Urinary bladder (tissue), 4 donors: ENCODE data around the gene PSMA2. TPM values are rescaled to one million over a fixed set of nuclear protein-coding genes. Genes with fewer than 3 reads are reported as not detected.

Experiments used
- DNase-seq: peaks from one replicate; pipeline ENCODE4 v3.0.0-alpha.2; 2015; ENCODE audit errors: extremely low spot score
- H3K27ac ChIP-seq: one replicate; pipeline ENCODE4 v1.5.1; 2013; ENCODE audit warnings: low read depth, mild to moderate bottlenecking, moderate library complexity
- H3K36me3 ChIP-seq: one replicate; pipeline ENCODE4 v1.6.1; 2013; ENCODE audit warnings: mild to moderate bottlenecking, moderate library complexity; ENCODE audit not compliant: insufficient read depth
- H3K4me1 ChIP-seq: one replicate; pipeline ENCODE4 v1.6.1; 2013; ENCODE audit warnings: mild to moderate bottlenecking, moderate library complexity; ENCODE audit not compliant: insufficient read depth
- H3K4me3 ChIP-seq: one replicate; pipeline ENCODE4 v1.5.1; 2013; ENCODE audit warnings: low read depth, low read length
- WGBS: extraction: QIAGEN DNeasy Blood & Tissue Kit; methylation state at CpG from one replicate; pipeline ENCODE4 v1.1.7; 2013; 5-methylcytosine and 5-hydroxymethylcytosine counted together
- polyA plus RNA-seq: library from polyadenylated mRNA; stranded (reverse); fragments of 200-250 nt; gene quantifications from one replicate; pipeline ENCODE4 v1.2.3, GENCODE V29; 2013
- total RNA-seq: library from RNA; depleted of rRNA; stranded (reverse); fragments of >200 nt; gene quantifications from one replicate; pipeline ENCODE4 v1.2.3, GENCODE V29; 2014
- donor health status: healthy with polysubstance abuse.
- donor health status: healthy.

The PSMA2 gene
- total RNA-seq (64.4 TPM), polyA plus RNA-seq (90.6 TPM)

- Histone ChIP-seq H3K4me3 (peak within 1 kb of the TSS; percentile 72), H3K4me1 (peaks cover 2% of the 10 kb centered on the region), H3K36me3 (no peaks in the 10 kb centered on the region), H3K27ac (peak within 1 kb of the TSS; percentile 68)
- WGBS: under 1% methylated on average over 56 of the region's 56 CpGs
- peak; percentile 97 for DNase-seq
Observed at GRCh38 chr7:42931834-42932651, at the start of gene PSMA2, which contains the start of gene MRPL32. Gene PSMA2, minus strand, starts transcription at chr7:42932174. Its CDS starts 16 bp downstream, at chr7:42932158. Gene MRPL32, plus strand, starts transcription at chr7:42932376. Its CDS starts 11 bp downstream, at chr7:42932387.

- H3K4me1 ChIP-seq: no peaks in the 10 kb centered on the region
- WGBS: 84% methylated on average over 1 of the region's 1 CpG
- no peaks in the 10 kb centered on the region for H3K36me3 ChIP-seq
- H3K4me3 ChIP-seq: no peak overlapping the region
- H3K27ac ChIP-seq: no peak overlapping the region
- no peak for DNase-seq
Observed at GRCh38 chr7:42981601-42982000, 49.6 kb upstream of the PSMA2 start.

GRCh38 chr7:42980514-42980913 is 48.5 kb upstream of the PSMA2 start:
- Histone ChIP-seq H3K27ac (no peak overlapping the region), H3K4me1 (no peaks in the 10 kb centered on the region), H3K4me3 (no peak overlapping the region), H3K36me3 (no peaks in the 10 kb centered on the region)
- no peak for DNase-seq
- WGBS: 81% methylated on average over 3 of the region's 3 CpGs

GRCh38 chr7:42980084-42980483 is 48.1 kb upstream of the PSMA2 start:
- Histone ChIP-seq H3K27ac (no peak overlapping the region), H3K4me1 (no peaks in the 10 kb centered on the region), H3K4me3 (no peak overlapping the region), H3K36me3 (no peaks in the 10 kb centered on the region)
- no peak for DNase-seq
- WGBS: 48% methylated on average over 2 of the region's 2 CpGs

GRCh38 chr7:42978496-42978895 is 46.5 kb upstream of the PSMA2 start:
- no peak overlapping the region for H3K27ac ChIP-seq
- H3K36me3 ChIP-seq: no peaks in the 10 kb centered on the region
- no peak for DNase-seq
- no peaks in the 10 kb centered on the region for H3K4me1 ChIP-seq
- H3K4me3 ChIP-seq: no peak overlapping the region

- WGBS: 97% methylated on average over 3 of the region's 3 CpGs
- H3K36me3 ChIP-seq: no peaks in the 10 kb centered on the region
- no peak overlapping the region for H3K27ac ChIP-seq
- DNase-seq: no peak
- H3K4me1 ChIP-seq: no peaks in the 10 kb centered on the region
- no peak overlapping the region for H3K4me3 ChIP-seq
Observed at GRCh38 chr7:42976371-42976770, 44.4 kb upstream of the PSMA2 start.

- Histone ChIP-seq H3K36me3 (no peaks in the 10 kb centered on the region), H3K4me1 (no peaks in the 10 kb centered on the region), H3K27ac (no peak overlapping the region), H3K4me3 (no peak overlapping the region)
- 17% methylated on average over 5 of the region's 5 CpGs for WGBS
- peak; percentile 40 for DNase-seq
Observed at GRCh38 chr7:42972699-42973500, 40.9 kb upstream of the PSMA2 start.

- no peak overlapping the region for H3K4me3 ChIP-seq
- H3K27ac ChIP-seq: no peak overlapping the region
- no peaks in the 10 kb centered on the region for H3K4me1 ChIP-seq
- no peak for DNase-seq
- no peaks in the 10 kb centered on the region for H3K36me3 ChIP-seq
- WGBS: 76% methylated on average over 2 of the region's 2 CpGs
Observed at GRCh38 chr7:42967391-42967790, 35.4 kb upstream of the PSMA2 start.

- 46% methylated on average over 6 of the region's 6 CpGs for WGBS
- no peak overlapping the region for H3K27ac ChIP-seq
- DNase-seq: no peak
Observed at GRCh38 chr7:42964849-42965805, 33.2 kb upstream of the PSMA2 start.

GRCh38 chr7:42964293-42964692 is 32.3 kb upstream of the PSMA2 start:
- Histone ChIP-seq H3K27ac (no peak overlapping the region), H3K4me3 (no peak overlapping the region), H3K4me1 (no peaks in the 10 kb centered on the region), H3K36me3 (no peaks in the 10 kb centered on the region)
- DNase-seq: no peak
- 67% methylated on average over 2 of the region's 2 CpGs for WGBS

More at GRCh38 chr7:42964849-42965805, 33.2 kb upstream of the PSMA2 start:
- Histone ChIP-seq H3K36me3 (no peaks in the 10 kb centered on the region), H3K4me3 (no peak overlapping the region), H3K4me1 (no peaks in the 10 kb centered on the region)

- 29% methylated on average over 2 of the region's 2 CpGs for WGBS
- no peak overlapping the region for H3K4me3 ChIP-seq
- H3K36me3 ChIP-seq: no peaks in the 10 kb centered on the region
- H3K4me1 ChIP-seq: no peaks in the 10 kb centered on the region
- no peak overlapping the region for H3K27ac ChIP-seq
- DNase-seq: no peak
Observed at GRCh38 chr7:42961170-42961569, 29.2 kb upstream of the PSMA2 start.

GRCh38 chr7:42960762-42961161 is 28.8 kb upstream of the PSMA2 start:
- H3K4me1 ChIP-seq: no peaks in the 10 kb centered on the region
- no peak for DNase-seq
- 75% methylated on average over 2 of the region's 2 CpGs for WGBS
- H3K4me3 ChIP-seq: no peak overlapping the region
- no peaks in the 10 kb centered on the region for H3K36me3 ChIP-seq
- H3K27ac ChIP-seq: no peak overlapping the region

- Histone ChIP-seq H3K4me3 (no peak overlapping the region), H3K36me3 (no peaks in the 10 kb centered on the region), H3K4me1 (no peaks in the 10 kb centered on the region), H3K27ac (no peak overlapping the region)
- no peak for DNase-seq
- WGBS: 89% methylated on average over 2 of the region's 2 CpGs
Observed at GRCh38 chr7:42959549-42959948, 27.6 kb upstream of the PSMA2 start.
